ENCODE results near the gene IGLL5.

GRCh38 chr22:22927888-22928665 lies 40.5 kb downstream of the IGLL5 start:
- TF ChIP-seq PRDM1 (tag by site-specific recombination; IDR thresholded peaks at IDR 0.05) (no peak), CTCF (tag by site-specific recombination; IDR thresholded peaks at IDR 0.05) (no peak), ZNF707 (tag by site-specific recombination; IDR thresholded peaks at IDR 0.05) (no peak), ZNF394 (tag by site-specific recombination; IDR thresholded peaks at IDR 0.05; ENCODE audit: borderline replicate concordance) (no peak), ZBTB44 (tag by site-specific recombination; IDR thresholded peaks at IDR 0.05) (no peak), REST (tag by site-specific recombination; IDR thresholded peaks at IDR 0.05) (no peak), ZNF513 (tag by site-specific recombination; IDR thresholded peaks at IDR 0.05) (no peak), ZNF292 (tag by site-specific recombination; IDR thresholded peaks at IDR 0.05; ENCODE audit: borderline replicate concordance, low read depth) (no peak), ZNF214 (tag by site-specific recombination; IDR thresholded peaks at IDR 0.05; ENCODE audit: borderline replicate concordance) (no peak), ZNF837 (tag by site-specific recombination; IDR thresholded peaks at IDR 0.05) (no peak), ZNF701 (tag by site-specific recombination; IDR thresholded peaks at IDR 0.05) (no peak)
